SK-N-SH treated with all-trans-retinoic acid at 6 μM for 48 hours (cell line): ENCODE data around the gene DRAXIN.

Experiments
- ATAC-seq: fragments of 200-7000 bp; cut with Tn5 transposase; 3 replicates; pipeline ENCODE4 v1.9.1; 2020; ENCODE audit warnings: mild to moderate bottlenecking, moderate library complexity
- ARNTL ChIP-seq: fragments of 450-650 bp; formaldehyde crosslinking; IDR thresholded peaks from 2 replicates; pipeline ENCODE4 v1.5.0; 2020; ENCODE audit warnings: low read depth, mild to moderate bottlenecking, moderate library complexity, borderline replicate concordance
- CSDC2 ChIP-seq: fragments of 250-450 bp; sonication (Bioruptor Pico); IDR thresholded peaks from 2 replicates; pipeline ENCODE4 v1.5.0; 2020; ENCODE audit warnings: mild to moderate bottlenecking, moderate library complexity
- ESRRG ChIP-seq: fragments of 250-450 bp; sonication (Bioruptor Pico); IDR thresholded peaks from 2 replicates; pipeline ENCODE4 v1.6.1; 2021; ENCODE audit warnings: mild to moderate bottlenecking
- GLIS3 ChIP-seq: fragments of 250-450 bp; sonication (Bioruptor Pico); IDR thresholded peaks from 2 replicates; pipeline ENCODE4 v1.5.0; 2020; ENCODE audit warnings: mild to moderate bottlenecking, moderate library complexity
- OSR1 ChIP-seq: fragments of 250-450 bp; sonication (Bioruptor Pico); IDR thresholded peaks from 2 replicates; pipeline ENCODE4 v1.8.0; 2022; ENCODE audit warnings: moderate library complexity, mild to moderate bottlenecking, inconsistent platforms
- SNAI2 ChIP-seq: fragments of 250-450 bp; sonication (Bioruptor Pico); IDR thresholded peaks from 2 replicates; pipeline ENCODE4 v1.5.0; 2020; ENCODE audit warnings: mild to moderate bottlenecking, moderate library complexity
- TCF4 ChIP-seq: fragments of 250-450 bp; sonication (Bioruptor Pico); IDR thresholded peaks from 2 replicates; pipeline ENCODE4 v1.8.0; 2021; ENCODE audit warnings: mild to moderate bottlenecking, moderate library complexity, borderline replicate concordance
- ZC3H10 ChIP-seq: fragments of 250-450 bp; sonication (Bioruptor Pico); IDR thresholded peaks from 2 replicates; pipeline ENCODE4 v1.5.1; 2021; ENCODE audit warnings: mild to moderate bottlenecking, moderate library complexity
- ZFP3 ChIP-seq: fragments of 250-450 bp; sonication (Bioruptor Pico); IDR thresholded peaks from 2 replicates; pipeline ENCODE4 v1.5.0; 2020; ENCODE audit warnings: mild to moderate bottlenecking, moderate library complexity
- ZFP30 ChIP-seq: fragments of 450-650 bp; formaldehyde crosslinking; IDR thresholded peaks from 2 replicates; pipeline ENCODE4 v1.5.0; 2022; ENCODE audit warnings: mild to moderate bottlenecking, moderate library complexity
- ZNF565 ChIP-seq: fragments of 450-650 bp; formaldehyde crosslinking; conservative IDR thresholded peaks from 2 replicates; pipeline ENCODE4 v1.5.0; 2020; ENCODE audit warnings: low read depth, mild to moderate bottlenecking, moderate library complexity
- ZNF70 ChIP-seq: fragments of 450-650 bp; formaldehyde crosslinking; IDR thresholded peaks from 2 replicates; pipeline ENCODE4 v1.5.0; 2020; ENCODE audit warnings: mild to moderate bottlenecking, moderate library complexity
- ZNF8 ChIP-seq: fragments of 450-650 bp; formaldehyde crosslinking; IDR thresholded peaks from 2 replicates; pipeline ENCODE4 v1.5.0; 2020; ENCODE audit warnings: mild to moderate bottlenecking, moderate library complexity
- TF ChIP-seq, protein P1 (sequence below): fragments of 250-450 bp; sonication (Bioruptor Pico); IDR thresholded peaks from 2 replicates; pipeline ENCODE4 v1.8.0; 2020; ENCODE audit warnings: mild to moderate bottlenecking, moderate library complexity, borderline replicate concordance
- TF ChIP-seq, protein P2 (sequence below): fragments of 250-450 bp; sonication (Bioruptor Pico); IDR thresholded peaks from 2 replicates; pipeline ENCODE4 v1.5.1; 2020; ENCODE audit warnings: low read depth, mild to moderate bottlenecking, moderate library complexity
- TF ChIP-seq, protein P3 (sequence below): fragments of 250-450 bp; sonication (Bioruptor Pico); IDR thresholded peaks from 2 replicates; pipeline ENCODE4 v1.5.0; 2020; ENCODE audit warnings: mild to moderate bottlenecking, moderate library complexity
- TF ChIP-seq, protein P4 (sequence below): fragments of 250-450 bp; sonication (Bioruptor Pico); IDR thresholded peaks from 2 replicates; pipeline ENCODE4 v1.5.1; 2021; ENCODE audit warnings: mild to moderate bottlenecking, moderate library complexity

Gene DRAXIN

DNA sequence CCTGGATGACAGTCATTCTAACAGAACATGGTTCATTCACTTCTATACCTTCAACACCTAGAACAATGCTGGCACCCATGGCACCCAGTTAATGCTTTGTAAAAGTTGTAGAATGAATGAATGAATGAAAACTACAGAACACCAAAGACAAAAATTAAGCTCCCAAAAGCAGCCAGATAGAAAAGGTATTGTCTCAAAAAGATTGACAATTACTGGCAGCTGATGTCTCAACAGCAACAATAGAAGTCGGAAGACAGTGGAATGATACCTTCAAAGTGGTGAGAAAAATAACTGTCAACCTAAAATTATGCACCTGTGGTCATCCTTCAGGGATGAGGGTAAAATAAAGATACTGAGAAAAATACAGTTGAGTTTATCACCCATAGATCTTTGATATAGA lies 65.5 kb downstream of the DRAXIN start:
- ATAC-seq: no peak
- TF ChIP-seq CSDC2 (CRISPR knock-in tag) (no peak), SNAI2 (CRISPR knock-in tag) (no peak)
- TF ChIP-seq, all 23 proteins: peak for 0

DNA sequence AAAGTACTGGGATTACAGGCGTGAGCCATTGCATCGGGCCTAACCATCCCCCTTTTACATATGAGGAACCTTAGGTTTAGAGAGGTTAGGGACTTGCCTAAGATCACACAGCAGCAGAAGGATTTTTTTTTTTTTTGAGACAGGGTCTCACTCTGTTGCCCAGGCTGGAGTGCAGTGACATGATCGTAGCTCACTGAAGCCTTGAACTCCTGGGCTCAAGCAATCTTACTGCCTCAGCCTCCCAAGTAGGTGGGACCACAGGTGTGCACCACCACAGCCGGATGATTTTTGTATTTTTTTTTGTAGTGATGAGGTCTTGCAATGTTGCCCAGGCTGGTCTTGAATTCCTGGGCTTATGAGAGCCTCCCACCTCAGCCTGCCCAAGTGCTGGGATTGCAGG lies 68.3 kb downstream of the DRAXIN start:
- no peak for ATAC-seq
- TF ChIP-seq ZFP30 (no peak), ARNTL (CRISPR knock-in tag) (no peak), ZNF8 (CRISPR knock-in tag) (no peak), ZNF70 (no peak)
- TF ChIP-seq, protein P1, sequence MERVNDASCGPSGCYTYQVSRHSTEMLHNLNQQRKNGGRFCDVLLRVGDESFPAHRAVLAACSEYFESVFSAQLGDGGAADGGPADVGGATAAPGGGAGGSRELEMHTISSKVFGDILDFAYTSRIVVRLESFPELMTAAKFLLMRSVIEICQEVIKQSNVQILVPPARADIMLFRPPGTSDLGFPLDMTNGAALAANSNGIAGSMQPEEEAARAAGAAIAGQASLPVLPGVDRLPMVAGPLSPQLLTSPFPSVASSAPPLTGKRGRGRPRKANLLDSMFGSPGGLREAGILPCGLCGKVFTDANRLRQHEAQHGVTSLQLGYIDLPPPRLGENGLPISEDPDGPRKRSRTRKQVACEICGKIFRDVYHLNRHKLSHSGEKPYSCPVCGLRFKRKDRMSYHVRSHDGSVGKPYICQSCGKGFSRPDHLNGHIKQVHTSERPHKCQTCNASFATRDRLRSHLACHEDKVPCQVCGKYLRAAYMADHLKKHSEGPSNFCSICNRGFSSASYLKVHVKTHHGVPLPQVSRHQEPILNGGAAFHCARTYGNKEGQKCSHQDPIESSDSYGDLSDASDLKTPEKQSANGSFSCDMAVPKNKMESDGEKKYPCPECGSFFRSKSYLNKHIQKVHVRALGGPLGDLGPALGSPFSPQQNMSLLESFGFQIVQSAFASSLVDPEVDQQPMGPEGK (CRISPR knock-in tag): no peak
- TF ChIP-seq, all 23 proteins: peak for 0

DNA sequence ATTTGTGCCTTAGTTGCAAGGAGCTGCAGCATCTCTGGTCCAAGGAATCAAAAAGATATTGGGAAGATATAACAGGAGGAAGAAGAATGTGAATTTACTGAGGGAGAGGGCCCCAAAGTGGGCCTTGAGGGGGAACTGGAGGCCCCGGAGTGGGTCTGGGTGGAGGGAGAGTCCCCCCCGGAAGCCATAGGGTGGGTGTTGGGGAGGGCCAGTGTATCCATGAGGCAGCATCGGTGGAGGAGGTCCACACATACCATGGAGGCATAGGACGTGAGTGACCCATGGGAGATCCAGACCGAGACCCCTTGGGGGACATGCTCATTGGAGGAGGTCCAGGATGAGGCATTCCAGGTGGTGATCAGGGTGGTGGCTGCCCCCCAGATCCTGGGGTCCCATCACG lies 69.8 kb downstream of the DRAXIN start:
- ATAC-seq: no peak
- TF ChIP-seq, protein P2, sequence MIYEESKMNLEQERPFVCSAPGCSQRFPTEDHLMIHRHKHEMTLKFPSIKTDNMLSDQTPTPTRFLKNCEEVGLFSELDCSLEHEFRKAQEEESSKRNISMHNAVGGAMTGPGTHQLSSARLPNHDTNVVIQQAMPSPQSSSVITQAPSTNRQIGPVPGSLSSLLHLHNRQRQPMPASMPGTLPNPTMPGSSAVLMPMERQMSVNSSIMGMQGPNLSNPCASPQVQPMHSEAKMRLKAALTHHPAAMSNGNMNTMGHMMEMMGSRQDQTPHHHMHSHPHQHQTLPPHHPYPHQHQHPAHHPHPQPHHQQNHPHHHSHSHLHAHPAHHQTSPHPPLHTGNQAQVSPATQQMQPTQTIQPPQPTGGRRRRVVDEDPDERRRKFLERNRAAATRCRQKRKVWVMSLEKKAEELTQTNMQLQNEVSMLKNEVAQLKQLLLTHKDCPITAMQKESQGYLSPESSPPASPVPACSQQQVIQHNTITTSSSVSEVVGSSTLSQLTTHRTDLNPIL (CRISPR knock-in tag): no peak
- TF ChIP-seq OSR1 (CRISPR knock-in tag) (no peak), ZNF8 (CRISPR knock-in tag) (no peak), ESRRG (no peak)
- TF ChIP-seq, protein P3, sequence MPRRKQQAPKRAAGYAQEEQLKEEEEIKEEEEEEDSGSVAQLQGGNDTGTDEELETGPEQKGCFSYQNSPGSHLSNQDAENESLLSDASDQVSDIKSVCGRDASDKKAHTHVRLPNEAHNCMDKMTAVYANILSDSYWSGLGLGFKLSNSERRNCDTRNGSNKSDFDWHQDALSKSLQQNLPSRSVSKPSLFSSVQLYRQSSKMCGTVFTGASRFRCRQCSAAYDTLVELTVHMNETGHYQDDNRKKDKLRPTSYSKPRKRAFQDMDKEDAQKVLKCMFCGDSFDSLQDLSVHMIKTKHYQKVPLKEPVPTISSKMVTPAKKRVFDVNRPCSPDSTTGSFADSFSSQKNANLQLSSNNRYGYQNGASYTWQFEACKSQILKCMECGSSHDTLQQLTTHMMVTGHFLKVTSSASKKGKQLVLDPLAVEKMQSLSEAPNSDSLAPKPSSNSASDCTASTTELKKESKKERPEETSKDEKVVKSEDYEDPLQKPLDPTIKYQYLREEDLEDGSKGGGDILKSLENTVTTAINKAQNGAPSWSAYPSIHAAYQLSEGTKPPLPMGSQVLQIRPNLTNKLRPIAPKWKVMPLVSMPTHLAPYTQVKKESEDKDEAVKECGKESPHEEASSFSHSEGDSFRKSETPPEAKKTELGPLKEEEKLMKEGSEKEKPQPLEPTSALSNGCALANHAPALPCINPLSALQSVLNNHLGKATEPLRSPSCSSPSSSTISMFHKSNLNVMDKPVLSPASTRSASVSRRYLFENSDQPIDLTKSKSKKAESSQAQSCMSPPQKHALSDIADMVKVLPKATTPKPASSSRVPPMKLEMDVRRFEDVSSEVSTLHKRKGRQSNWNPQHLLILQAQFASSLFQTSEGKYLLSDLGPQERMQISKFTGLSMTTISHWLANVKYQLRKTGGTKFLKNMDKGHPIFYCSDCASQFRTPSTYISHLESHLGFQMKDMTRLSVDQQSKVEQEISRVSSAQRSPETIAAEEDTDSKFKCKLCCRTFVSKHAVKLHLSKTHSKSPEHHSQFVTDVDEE: no peak

DNA sequence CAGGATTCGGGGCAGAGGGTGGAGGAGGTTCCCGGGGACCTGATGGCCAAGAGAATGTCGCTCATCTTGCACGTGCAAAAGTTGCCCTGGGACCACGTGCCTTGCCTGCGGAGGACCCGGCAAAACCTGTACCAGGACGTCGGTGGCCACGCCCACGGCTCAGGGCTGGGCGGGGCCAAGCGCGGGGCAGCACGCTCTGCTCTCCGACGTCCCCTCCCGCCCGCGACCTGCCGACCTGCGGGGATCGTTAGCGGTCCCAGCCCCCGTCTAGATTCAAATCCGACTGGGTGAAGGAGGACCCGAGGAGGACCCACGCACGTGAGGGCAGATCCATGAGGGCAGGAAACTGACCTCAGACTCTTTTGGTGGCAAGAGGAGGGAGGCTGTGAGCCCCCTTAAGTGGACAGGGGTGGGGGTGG lies 70.5 kb downstream of the DRAXIN start, which contains the start of gene C1orf167:
Gene C1orf167 (plus strand): TSS at position 206 of the 419 bp plus-strand sequence. CDS start 2,208 bp downstream, outside the sequence.
- ATAC-seq: no peak
- TF ChIP-seq, protein P1 (CRISPR knock-in tag): no peak
- TF ChIP-seq ZNF565 (no peak), TCF4 (CRISPR knock-in tag) (no peak), OSR1 (CRISPR knock-in tag) (no peak), GLIS3 (CRISPR knock-in tag) (no peak), ZFP30 (no peak), CSDC2 (CRISPR knock-in tag) (no peak), ZC3H10 (no peak), ZFP3 (CRISPR knock-in tag) (no peak), ZNF70 (no peak), ZNF8 (CRISPR knock-in tag) (no peak), ARNTL (CRISPR knock-in tag) (no peak), ESRRG (no peak)
- TF ChIP-seq, protein P4, sequence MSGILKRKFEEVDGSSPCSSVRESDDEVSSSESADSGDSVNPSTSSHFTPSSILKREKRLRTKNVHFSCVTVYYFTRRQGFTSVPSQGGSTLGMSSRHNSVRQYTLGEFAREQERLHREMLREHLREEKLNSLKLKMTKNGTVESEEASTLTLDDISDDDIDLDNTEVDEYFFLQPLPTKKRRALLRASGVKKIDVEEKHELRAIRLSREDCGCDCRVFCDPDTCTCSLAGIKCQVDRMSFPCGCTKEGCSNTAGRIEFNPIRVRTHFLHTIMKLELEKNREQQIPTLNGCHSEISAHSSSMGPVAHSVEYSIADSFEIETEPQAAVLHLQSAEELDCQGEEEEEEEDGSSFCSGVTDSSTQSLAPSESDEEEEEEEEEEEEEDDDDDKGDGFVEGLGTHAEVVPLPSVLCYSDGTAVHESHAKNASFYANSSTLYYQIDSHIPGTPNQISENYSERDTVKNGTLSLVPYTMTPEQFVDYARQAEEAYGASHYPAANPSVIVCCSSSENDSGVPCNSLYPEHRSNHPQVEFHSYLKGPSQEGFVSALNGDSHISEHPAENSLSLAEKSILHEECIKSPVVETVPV (CRISPR knock-in tag): no peak
- TF ChIP-seq, protein P2 (CRISPR knock-in tag): no peak
- TF ChIP-seq, protein P3: no peak
